ENCODE data around the gene FAAP20.

DNA sequence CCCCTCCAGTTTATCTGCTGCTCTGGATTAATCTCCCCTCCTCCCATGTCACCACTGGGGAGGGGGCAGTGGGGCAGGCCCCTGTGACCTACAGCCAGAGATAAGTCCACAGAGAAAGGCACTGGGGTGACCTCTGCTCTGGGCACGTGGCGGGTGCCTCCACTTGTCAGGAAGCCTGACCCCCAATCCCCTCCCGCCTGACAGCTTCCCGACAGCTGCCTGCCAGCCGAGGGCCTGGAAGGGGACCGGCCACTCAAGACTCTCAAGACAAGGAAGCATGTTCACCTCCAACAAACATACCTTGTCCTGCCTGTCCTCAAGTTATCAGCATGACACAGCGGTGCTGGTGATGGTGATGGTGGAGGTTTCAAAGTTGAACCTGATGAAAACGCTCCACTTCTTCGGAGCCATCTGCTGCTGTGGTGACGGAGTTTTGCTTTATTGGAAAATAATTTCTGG is 3.2 kb upstream of the FAAP20 start:
- no peak for TF ChIP-seq POLR2AphosphoS5 (IDR thresholded peaks at IDR 0.05; ENCODE audit: low read length)
- TF ChIP-seq, protein P1, sequence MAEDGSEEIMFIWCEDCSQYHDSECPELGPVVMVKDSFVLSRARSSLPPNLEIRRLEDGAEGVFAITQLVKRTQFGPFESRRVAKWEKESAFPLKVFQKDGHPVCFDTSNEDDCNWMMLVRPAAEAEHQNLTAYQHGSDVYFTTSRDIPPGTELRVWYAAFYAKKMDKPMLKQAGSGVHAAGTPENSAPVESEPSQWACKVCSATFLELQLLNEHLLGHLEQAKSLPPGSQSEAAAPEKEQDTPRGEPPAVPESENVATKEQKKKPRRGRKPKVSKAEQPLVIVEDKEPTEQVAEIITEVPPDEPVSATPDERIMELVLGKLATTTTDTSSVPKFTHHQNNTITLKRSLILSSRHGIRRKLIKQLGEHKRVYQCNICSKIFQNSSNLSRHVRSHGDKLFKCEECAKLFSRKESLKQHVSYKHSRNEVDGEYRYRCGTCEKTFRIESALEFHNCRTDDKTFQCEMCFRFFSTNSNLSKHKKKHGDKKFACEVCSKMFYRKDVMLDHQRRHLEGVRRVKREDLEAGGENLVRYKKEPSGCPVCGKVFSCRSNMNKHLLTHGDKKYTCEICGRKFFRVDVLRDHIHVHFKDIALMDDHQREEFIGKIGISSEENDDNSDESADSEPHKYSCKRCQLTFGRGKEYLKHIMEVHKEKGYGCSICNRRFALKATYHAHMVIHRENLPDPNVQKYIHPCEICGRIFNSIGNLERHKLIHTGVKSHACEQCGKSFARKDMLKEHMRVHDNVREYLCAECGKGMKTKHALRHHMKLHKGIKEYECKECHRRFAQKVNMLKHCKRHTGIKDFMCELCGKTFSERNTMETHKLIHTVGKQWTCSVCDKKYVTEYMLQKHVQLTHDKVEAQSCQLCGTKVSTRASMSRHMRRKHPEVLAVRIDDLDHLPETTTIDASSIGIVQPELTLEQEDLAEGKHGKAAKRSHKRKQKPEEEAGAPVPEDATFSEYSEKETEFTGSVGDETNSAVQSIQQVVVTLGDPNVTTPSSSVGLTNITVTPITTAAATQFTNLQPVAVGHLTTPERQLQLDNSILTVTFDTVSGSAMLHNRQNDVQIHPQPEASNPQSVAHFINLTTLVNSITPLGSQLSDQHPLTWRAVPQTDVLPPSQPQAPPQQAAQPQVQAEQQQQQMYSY (CRISPR knock-in tag; IDR thresholded peaks at IDR 0.05): no peak
- TF ChIP-seq POLR2A (IDR thresholded peaks at IDR 0.05; ENCODE audit: low read depth, low read length): no peak

All from GM12878 (cell line).